Mesenteric fat pad (tissue), 1 donor: ENCODE results near the gene GLDN. TPM values are rescaled to one million over a fixed set of nuclear protein-coding genes. Genes with fewer than 3 reads are reported as not detected.

Source experiments
- DNase-seq: peaks from one replicate; pipeline ENCODE4 v3.0.0-alpha.2; 2020; ENCODE audit warnings: low spot score
- long read RNA-seq: library from polyadenylated mRNA; unstranded; transcript quantifications from one replicate; pipeline ENCODE4 v2.0.0, GENCODE V29; 2020
- total RNA-seq: library from RNA; stranded (reverse); fragmentation: NEBNext Ultra II Directional; extraction: Animal tissue kit (Norgen Biotek cat#: 25700); gene quantifications from one replicate; pipeline ENCODE4 v1.2.1, GENCODE V29; 2021
- donor health status: DM: yes; HTN: yes; CAD: no.

The GLDN gene
- 194 TPM for total RNA-seq
- long read RNA-seq, partial matches to known transcripts: 2 of 187 reads
- long read RNA-seq, other reads (novel, unspliced or antisense): 185 of 187 reads

DNA sequence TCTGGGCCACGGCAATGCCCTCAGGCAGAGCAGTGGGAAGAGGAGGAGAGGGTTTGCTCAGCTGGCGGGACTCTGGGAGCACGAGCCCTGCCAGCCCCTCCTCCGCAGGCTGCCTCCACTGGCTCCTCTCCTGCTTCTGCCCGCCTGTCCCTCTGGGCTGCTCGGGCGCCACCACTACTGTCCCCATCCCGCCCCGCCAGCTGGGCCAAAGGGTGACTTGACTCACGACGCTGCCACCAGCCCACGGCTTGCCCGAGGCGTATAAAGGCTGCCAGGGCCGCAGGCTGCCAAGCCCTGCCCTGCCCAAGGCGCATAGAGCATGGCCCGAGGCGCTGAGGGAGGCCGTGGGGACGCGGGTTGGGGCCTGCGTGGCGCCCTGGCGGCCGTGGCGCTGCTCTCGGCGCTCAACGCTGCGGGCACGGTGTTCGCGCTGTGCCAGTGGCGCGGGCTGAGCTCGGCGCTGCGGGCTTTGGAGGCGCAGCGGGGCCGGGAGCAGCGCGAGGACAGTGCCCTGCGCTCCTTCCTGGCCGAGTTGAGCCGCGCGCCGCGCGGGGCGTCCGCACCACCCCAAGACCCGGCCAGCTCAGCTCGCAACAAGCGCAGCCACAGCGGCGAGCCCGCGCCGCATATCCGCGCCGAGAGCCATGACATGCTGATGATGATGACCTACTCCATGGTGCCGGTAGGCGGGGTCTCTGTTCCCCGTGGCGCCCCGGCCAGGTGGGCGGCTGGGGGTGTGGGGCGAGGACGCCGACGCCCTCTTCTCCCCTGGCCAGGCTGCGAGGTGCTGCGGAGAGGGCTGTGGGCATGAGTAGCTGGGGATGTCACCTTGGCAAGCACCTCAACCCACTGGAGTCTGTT lies at the start of gene GLDN:
TSS of gene GLDN (plus strand) at position 290 of the 861 bp plus-strand sequence. CDS start at position 320, 30 bp downstream.
- no peak for DNase-seq

DNA sequence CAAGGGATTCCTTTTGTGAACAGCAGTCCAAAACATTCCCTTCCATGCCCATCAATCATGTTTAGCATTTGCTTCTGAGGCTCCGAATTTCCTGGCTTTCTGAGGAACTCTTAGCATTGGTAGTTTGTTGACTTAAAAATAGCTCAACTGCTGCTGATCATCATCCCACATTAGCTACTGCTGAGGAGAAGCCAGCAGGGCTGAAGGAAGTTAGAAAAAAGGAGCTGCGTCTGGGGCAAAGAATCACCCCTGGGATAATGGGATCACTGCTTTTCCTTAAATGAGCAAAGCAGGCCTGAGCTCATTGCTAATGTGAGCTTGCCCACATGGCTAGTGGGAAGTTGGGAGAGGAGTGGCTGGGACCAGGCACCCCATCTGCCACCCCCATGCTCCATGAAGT lies 42.8 kb upstream of the GLDN start:
- DNase-seq: no peak

DNA sequence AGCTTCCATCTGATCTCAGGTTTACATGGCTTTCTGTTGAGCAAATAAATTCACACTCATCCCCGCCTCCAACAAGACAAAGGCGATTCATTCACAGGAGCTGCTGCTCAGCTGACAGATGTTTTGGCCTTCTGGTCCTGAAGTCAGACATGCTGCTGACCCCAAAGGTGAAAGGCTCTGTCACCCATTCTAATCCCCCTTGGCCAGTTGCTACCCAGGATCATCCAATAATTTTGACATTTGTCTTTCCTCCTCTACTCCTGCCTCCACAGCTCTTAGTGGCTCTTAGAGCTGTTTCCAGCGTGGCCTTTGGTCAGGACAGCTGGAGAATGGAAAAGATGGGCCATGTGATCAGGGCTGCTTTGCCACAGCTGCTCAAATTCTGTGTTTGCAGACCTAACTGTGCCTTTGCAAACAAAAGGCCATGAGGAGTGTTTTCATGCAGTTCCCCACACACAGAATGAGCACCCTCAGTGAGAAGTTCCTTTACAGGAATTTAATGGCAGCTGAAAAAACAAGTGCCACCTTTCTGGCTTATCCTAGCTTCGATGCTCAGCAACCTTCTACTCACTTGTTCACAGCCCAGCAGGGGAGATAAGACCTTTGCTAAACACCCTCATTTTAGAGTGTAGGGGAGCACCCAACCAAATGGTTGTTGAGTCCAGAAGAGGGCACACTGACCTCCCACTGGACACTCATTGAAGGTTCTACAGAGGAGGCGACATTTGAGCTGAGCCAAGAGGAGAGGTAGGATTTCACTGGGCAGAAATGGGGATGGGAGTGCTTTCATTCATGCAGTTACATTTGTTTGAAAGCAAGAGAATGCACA lies 42.1 kb upstream of the GLDN start:
- no peak for DNase-seq

DNA sequence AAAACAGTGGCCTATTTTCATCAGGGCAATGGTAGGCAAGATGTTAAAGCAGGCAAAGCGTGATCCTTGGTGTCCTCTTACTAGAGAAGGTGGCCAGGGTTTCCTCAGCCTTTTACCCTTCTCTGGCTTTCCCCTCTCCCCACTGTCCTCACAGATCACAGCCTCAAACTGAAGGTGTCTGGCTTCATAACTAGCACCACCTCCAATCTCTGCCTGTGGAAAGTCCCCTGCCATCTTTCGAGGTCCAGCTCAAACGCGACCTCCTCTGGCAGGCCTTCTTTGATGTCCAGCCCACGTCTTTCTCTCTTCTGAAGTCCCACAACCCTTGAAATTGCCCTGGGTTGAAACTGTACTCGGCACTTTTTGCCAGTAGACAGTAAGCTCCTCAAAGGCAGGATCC lies 39.0 kb upstream of the GLDN start:
- no peak for DNase-seq

DNA sequence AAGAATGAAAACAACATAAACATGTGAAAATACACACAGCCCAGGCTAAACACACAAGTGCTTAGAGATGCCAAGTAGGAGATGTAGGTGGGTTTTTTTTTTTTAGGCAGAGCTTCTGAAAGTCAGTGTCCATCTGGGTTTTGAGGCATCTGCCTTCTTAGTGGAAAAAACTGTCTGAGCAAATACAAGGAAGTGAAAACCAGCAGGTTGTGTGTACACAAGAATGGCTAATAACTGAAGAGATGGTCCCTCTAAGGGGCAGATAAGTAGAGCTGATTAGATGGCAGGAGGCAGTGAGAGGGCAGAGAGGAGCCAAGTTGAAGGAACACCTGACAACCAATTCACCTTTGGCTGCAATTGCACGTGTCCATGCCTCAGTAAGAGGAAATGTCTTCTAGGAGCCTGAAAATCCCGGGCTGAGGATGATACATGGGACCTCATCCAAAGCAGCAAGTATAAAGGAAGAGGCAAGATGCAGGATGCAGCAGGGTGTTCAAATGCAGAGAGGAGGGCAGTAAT lies 37.9 kb upstream of the GLDN start:
- no peak for DNase-seq

DNA sequence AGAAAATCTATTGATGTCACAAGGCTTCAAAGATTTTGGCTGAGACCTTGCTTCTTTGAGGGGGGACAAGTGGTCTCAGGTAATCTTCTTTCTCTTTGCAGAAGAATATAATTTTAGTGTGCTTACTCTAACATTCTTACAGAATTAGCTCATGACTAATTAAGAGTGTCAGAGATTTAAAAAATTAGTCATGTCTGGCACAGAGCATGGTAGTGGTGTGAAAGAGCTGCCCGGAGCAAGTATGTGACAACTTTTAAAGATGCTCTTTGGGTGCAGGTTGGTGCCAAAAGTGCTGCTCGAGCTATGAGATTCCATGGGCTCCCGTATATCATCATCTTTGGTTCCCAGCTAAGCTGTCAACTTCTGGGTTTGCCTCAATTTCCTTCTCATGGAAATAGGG lies 34.1 kb upstream of the GLDN start:
- no peak for DNase-seq

- DNase-seq: no peak
These were observed 33.6 kb upstream of the GLDN start for GRCh38 chr15:51307811-51308210.

- DNase-seq: no peak
These were observed 31.4 kb upstream of the GLDN start for GRCh38 chr15:51310064-51310463.

GRCh38 chr15:51311510-51311909 lies 29.9 kb upstream of the GLDN start:
- DNase-seq: no peak

DNA sequence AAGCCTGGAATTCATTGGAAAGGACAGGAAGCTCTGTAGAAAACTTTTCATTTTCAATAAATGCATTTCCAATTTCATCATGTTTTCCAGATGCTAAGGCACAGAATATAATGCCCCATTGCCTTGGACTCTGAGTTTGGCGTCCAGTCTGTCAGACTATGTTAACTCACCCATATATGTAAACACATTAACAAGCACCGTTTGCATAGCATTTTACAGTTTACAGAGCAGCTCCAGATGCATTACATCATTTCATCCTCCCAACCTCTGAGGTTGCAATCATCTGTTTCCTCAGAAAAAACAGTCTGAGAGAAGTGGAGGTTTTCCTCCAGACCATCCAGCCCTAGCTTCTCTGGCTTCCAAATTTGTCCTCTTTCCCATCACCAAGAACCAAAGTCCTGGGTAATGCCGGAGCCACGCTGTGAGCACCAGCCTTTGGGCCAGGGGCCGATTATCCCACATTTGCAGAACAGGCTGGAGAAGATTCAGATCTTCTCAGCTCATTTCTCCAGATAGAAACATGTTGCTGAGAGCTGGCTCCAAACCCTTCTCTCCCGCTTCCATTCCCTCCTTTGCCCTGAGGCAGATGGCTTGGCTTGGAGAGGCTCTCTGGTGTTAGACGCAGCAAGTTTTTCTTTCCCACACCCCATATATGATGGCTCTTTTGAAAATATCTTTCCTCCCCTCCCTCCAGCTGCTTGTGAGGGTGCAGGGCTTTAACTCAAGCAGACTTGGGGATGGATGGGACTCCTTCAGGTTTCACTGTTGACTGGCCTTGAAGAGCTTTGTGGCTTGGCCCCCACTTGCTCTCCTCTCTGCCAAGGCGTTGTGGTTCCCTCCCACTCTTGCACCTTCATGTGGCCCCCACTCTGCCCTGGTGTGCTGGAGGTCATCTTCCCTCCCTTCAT lies 29.0 kb upstream of the GLDN start:
- no peak for DNase-seq

GRCh38 chr15:51313074-51313393 lies 28.4 kb upstream of the GLDN start:
- DNase-seq: no peak

- DNase-seq: no peak
These were observed 27.7 kb upstream of the GLDN start for GRCh38 chr15:51313644-51314280.

GRCh38 chr15:51314391-51315337 lies 26.8 kb upstream of the GLDN start:
- no peak for DNase-seq

- DNase-seq: no peak
These were observed 25.7 kb upstream of the GLDN start for GRCh38 chr15:51315726-51316125.

- DNase-seq: no peak
These were observed 24.8 kb upstream of the GLDN start for GRCh38 chr15:51316636-51317035.

- DNase-seq: no peak
These were observed 22.9 kb upstream of the GLDN start for GRCh38 chr15:51318382-51319150.

- DNase-seq: no peak
These were observed 21.9 kb upstream of the GLDN start for GRCh38 chr15:51319539-51319938.

DNA sequence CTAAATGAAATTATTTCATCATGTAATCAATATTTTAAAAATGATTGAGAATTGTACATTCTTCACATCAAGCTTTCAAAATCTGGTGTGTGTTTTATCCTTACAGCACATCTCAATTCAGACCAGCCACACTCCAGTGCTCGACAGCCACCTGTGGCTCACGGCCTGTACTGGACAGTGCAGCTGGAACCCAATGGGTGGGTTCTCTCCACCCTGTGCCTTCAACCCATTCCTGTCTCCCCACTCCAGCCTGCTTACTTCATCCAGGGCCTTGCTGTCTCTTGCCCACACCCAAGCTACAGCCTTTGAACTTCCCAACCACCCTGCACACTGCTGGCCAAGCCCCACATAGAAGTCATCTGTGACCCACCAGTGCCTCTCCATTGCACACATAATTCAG lies 20.6 kb upstream of the GLDN start:
- no peak for DNase-seq

DNA sequence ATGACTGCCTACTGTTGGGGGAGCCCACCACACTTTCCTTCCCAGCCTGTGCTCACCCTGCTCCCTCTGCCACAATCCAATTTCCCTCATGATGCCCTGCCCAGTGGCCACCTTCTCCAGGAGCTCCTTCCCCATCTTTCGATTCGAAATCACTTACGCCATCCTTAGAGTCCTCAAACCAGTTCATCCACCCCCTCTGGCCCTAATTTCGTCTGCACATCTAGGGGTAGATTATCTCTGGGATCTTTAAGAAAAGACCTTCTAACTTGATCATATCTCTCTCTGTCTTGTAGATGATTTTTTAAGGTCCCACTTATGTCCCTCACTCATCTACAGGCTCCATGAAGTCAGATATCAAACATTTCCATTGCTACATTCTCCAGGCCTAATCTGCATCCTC lies 20.1 kb upstream of the GLDN start:
- no peak for DNase-seq
